A673 (cell line): ENCODE measurements around the gene TMC1. TPM values are rescaled to one million over a fixed set of nuclear protein-coding genes. Genes with fewer than 3 reads are reported as not detected.
"Not testable (repeated sequence)": the region's sequence is repeated elsewhere in the genome, so short reads cannot be mapped to it uniquely, and the experiment has no call there.

Experiments
- BruUV-seq: library from RNA; stranded (reverse); fragments of 400-500 nt; replicated peaks from 2 replicates; lab custom pipeline; 2021; lab: Mats Ljungman, UMichigan
- CTCF ChIA-PET: fragments of 300-600 bp; sonication (Branson Sonifier 250); formaldehyde crosslinking; loops from one replicate; lab custom pipeline; 2022; ENCODE audit warnings: antibody characterized with exemption; lab: Charles Lee
- POLR2A ChIA-PET: fragments of 300-600 bp; sonication (Branson Sonifier 250); formaldehyde crosslinking; loops from one replicate; lab custom pipeline; 2022; ENCODE audit warnings: antibody characterized with exemption; ENCODE audit not compliant: low non-redundant PET; lab: Charles Lee
- DNase-seq: peaks from one replicate; pipeline ENCODE4 v3.0.0-alpha.2; 2015; ENCODE audit warnings: low spot score
- H3K27ac ChIP-seq: fragments of 200-600 bp; sonication (generic); 2 replicates; pipeline ENCODE4 v1.5.1; 2016; ENCODE audit warnings: mixed run types, low read depth, mild to moderate bottlenecking, mixed read lengths, antibody characterized with exemption, low read length; ENCODE audit not compliant: poor library complexity, severe bottlenecking
- H3K27me3 ChIP-seq: fragments of 200-600 bp; sonication (generic); replicated peaks from 2 replicates; pipeline ENCODE4 v1.6.1; 2017; ENCODE audit warnings: mixed run types, low read depth, mild to moderate bottlenecking, mixed read lengths, antibody characterized with exemption, low read length; ENCODE audit not compliant: insufficient read depth, poor library complexity
- H3K36me3 ChIP-seq: fragments of 200-600 bp; sonication (generic); 2 replicates; pipeline ENCODE4 v1.6.1; 2016; ENCODE audit warnings: mixed run types, mild to moderate bottlenecking, mixed read lengths, antibody characterized with exemption, low read length; ENCODE audit not compliant: insufficient read depth, poor library complexity, severe bottlenecking
- H3K4me1 ChIP-seq: fragments of 200-600 bp; sonication (generic); 2 replicates; pipeline ENCODE4 v1.6.1; 2017; ENCODE audit warnings: mixed run types, mild to moderate bottlenecking, mixed read lengths, antibody characterized with exemption, low read length; ENCODE audit not compliant: insufficient read depth, poor library complexity, severe bottlenecking
- H3K4me3 ChIP-seq: fragments of 200-600 bp; sonication (generic); 2 replicates; pipeline ENCODE4 v1.5.1; 2016; ENCODE audit warnings: low read depth, mixed run types, mild to moderate bottlenecking, mixed read lengths, low read length; ENCODE audit not compliant: poor library complexity, severe bottlenecking
- H3K9me3 ChIP-seq: fragments of 200-600 bp; sonication (generic); 2 replicates; pipeline ENCODE4 v1.6.1; 2016; ENCODE audit warnings: mixed run types, low read depth, mild to moderate bottlenecking, mixed read lengths, antibody characterized with exemption, low read length; ENCODE audit not compliant: poor library complexity, severe bottlenecking
- EZH2 ChIP-seq: fragments of 200-600 bp; sonication (generic); IDR thresholded peaks from 2 replicates; pipeline ENCODE4 v1.6.1; 2017; ENCODE audit warnings: borderline replicate concordance, low read depth, mild to moderate bottlenecking, mixed read lengths, antibody characterized with exemption, low read length; ENCODE audit not compliant: poor library complexity, severe bottlenecking
- intact Hi-C: fragments of 100-400 bp; cut with micrococcal nuclease; formaldehyde crosslinking; loops from one replicate; pipeline ENCODE4 v1.10.0; 2022; ENCODE audit not compliant: unreplicated experiment
- total RNA-seq: library from RNA; stranded (reverse); gene quantifications from 2 replicates; pipeline ENCODE4 v1.2.3, GENCODE V29; 2021
- TF ChIP-seq, protein P1 (sequence below): fragments of 300-800, 200-600 bp; sonication (generic); conservative IDR thresholded peaks from 2 replicates; pipeline ENCODE4 v1.5.1; 2017; ENCODE audit warnings: low read depth, mild to moderate bottlenecking, antibody characterized with exemption, low read length, moderate library complexity, mixed read lengths

Gene TMC1
- total RNA-seq, 1 experiment from 2014 or later, result 0.75 TPM

DNA sequence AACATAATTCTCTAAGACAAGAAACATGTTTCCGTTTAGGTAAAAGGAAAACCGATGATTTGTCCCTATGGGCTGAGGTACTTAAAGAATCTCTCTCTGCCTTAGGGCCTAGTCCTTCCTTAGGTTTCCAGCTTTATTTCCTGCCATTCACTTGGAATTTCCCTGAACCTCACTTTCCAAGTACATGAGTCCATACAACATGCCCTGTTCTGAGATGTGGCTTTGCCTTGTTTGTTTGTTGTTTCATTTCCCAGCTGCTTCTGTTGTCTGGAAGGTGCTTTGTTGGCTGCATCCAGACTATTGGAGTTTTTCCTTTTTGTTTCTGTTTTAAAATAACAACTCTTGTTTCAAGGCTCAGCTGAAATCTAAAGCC is 336.2 kb downstream of the TMC1 start:
- TF ChIP-seq EZH2, result no peak
- TF ChIP-seq, protein P1, sequence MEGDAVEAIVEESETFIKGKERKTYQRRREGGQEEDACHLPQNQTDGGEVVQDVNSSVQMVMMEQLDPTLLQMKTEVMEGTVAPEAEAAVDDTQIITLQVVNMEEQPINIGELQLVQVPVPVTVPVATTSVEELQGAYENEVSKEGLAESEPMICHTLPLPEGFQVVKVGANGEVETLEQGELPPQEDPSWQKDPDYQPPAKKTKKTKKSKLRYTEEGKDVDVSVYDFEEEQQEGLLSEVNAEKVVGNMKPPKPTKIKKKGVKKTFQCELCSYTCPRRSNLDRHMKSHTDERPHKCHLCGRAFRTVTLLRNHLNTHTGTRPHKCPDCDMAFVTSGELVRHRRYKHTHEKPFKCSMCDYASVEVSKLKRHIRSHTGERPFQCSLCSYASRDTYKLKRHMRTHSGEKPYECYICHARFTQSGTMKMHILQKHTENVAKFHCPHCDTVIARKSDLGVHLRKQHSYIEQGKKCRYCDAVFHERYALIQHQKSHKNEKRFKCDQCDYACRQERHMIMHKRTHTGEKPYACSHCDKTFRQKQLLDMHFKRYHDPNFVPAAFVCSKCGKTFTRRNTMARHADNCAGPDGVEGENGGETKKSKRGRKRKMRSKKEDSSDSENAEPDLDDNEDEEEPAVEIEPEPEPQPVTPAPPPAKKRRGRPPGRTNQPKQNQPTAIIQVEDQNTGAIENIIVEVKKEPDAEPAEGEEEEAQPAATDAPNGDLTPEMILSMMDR, result no peak
- DNase-seq, result no peak
- CTCF ChIA-PET, result interaction anchor here (1.1 to 2.0 kb wide), 6 partner anchors 13 to 577 kb away, joined by 3 to 11 read pairs (median 6); no protein-coding TSS in a partner anchor
- Histone ChIP-seq H3K4me3 (no peak overlapping the region), H3K27me3 (no peaks in the 10 kb centered on the region), H3K9me3 (no peaks in the 10 kb centered on the region), H3K27ac (peak overlapping the region; percentile 62), H3K4me1 (peaks cover 17% of the 10 kb centered on the region), H3K36me3 (no peaks in the 10 kb centered on the region)
- POLR2A ChIA-PET, result no interaction called here
- intact Hi-C loops, result loop anchor here (1.0 to 5.0 kb wide), 3 partner anchors 166 to 345 kb away; no protein-coding TSS in a partner anchor
- BruUV-seq, result no TSS peak

DNA sequence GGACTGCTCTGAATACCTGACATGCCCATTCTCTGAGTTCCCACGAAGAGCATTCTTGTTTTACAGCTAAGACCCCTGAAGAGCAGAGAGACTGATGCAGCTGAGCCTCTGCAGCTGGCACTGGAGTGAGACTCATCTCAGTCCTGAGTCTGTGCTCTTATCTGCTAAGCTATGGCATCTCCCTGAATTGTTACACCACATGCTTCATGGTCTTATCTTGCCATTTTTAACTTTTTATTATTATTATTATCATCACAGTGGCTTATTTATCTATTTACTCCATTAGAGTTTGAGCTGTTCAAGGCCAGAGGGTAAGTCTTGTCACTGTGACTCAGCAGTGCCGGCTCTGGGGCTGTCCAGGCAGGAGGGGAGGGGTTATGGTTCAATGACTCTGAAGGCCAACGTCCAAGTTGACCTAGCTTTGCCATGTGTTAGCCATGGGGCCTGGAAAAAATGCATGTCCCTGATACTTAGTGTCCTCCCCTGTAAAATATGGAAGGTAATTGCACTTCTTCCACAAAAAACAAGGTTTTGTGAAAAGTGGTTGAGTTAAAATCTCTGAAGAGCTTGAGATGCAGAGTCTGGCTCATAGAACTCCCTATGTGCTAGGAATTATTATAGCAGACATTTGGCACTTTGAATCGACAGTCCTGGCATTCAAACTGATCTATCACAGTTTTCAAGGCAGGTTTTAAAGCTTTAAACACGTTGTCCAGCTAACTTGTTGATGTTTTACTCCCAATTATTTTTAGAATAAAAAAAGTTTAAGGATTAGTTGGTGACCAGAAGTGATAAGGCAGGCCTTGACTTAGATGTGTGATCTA is 336.9 kb downstream of the TMC1 start:
- Histone ChIP-seq H3K36me3 (no peaks in the 10 kb centered on the region), H3K9me3 (no peaks in the 10 kb centered on the region), H3K4me1 (peaks cover 17% of the 10 kb centered on the region), H3K4me3 (no peak overlapping the region), H3K27ac (peak overlapping the region; percentile 62), H3K27me3 (no peaks in the 10 kb centered on the region)
- intact Hi-C loops, result loop anchor here (2.0 to 5.0 kb wide), 2 partner anchors 324 to 344 kb away; no protein-coding TSS in a partner anchor
- ChIA-PET CTCF (interaction anchor here (1.7 to 2.0 kb wide), 2 partner anchors 164 to 224 kb away, joined by 9 to 11 read pairs; no protein-coding TSS in a partner anchor), POLR2A (no interaction called here)
- DNase-seq, result peak; percentile 11
- BruUV-seq, result no TSS peak
- TF ChIP-seq, protein P1, result no peak
- no peak for TF ChIP-seq EZH2

- H3K27ac ChIP-seq, CTCF ChIA-PET, BruUV-seq: not testable (repeated sequence)
These were observed 341.4 kb downstream of the TMC1 start for GRCh38 chr9:72862788-72863187.

More at GRCh38 chr9:72862788-72863187, 341.4 kb downstream of the TMC1 start:
- intact Hi-C loops, H3K4me3 ChIP-seq, H3K27me3 ChIP-seq, H3K9me3 ChIP-seq, DNase-seq, POLR2A ChIA-PET, H3K36me3 ChIP-seq: not testable (repeated sequence)
- H3K4me1 ChIP-seq, result peaks cover 20% of the 10 kb centered on the region
